T1000 (cell line): Measurements from ENCODE around the gene ERBB4.
"Not testable (repeated sequence)": the region's sequence is repeated elsewhere in the genome, so short reads cannot be mapped to it uniquely, and the experiment has no call there.

ENCODE experiments used
- DNase-seq: peaks from one replicate; lab custom pipeline; 2025; ENCODE audit warnings: mixed read lengths; lab: John Stamatoyannopoulos, UW

The ERBB4 gene

GRCh38 chr2:212145121-212145520, 393.5 kb downstream of the ERBB4 start:
- no peak for DNase-seq

GRCh38 chr2:212142631-212143030, 396.0 kb downstream of the ERBB4 start:
- DNase-seq: no peak

GRCh38 chr2:212141499-212141898, 397.1 kb downstream of the ERBB4 start:
- no peak for DNase-seq

GRCh38 chr2:212136216-212136795, 402.3 kb downstream of the ERBB4 start:
- DNase-seq: no peak

GRCh38 chr2:212135739-212136138, 402.9 kb downstream of the ERBB4 start:
- DNase-seq: no peak

- no peak for DNase-seq
Measured at GRCh38 chr2:212133337-212133736, 405.3 kb downstream of the ERBB4 start.

- no peak for DNase-seq
Measured at GRCh38 chr2:212124598-212124997, 414.0 kb downstream of the ERBB4 start.

- DNase-seq: no peak
Measured at GRCh38 chr2:212119591-212119990, 419.0 kb downstream of the ERBB4 start.

GRCh38 chr2:212117926-212118325, 420.7 kb downstream of the ERBB4 start:
- DNase-seq: no peak

- no peak for DNase-seq
Measured at GRCh38 chr2:212114489-212114888, 424.1 kb downstream of the ERBB4 start.

- DNase-seq: no peak
Measured at GRCh38 chr2:212112401-212112800, 426.2 kb downstream of the ERBB4 start.

- DNase-seq: no peak
Measured at GRCh38 chr2:212109792-212110680, 428.6 kb downstream of the ERBB4 start.

GRCh38 chr2:212109217-212109616, 429.4 kb downstream of the ERBB4 start:
- no peak for DNase-seq

- no peak for DNase-seq
Measured at GRCh38 chr2:212107989-212108388, 430.6 kb downstream of the ERBB4 start.

GRCh38 chr2:212107014-212107413, 431.6 kb downstream of the ERBB4 start:
- no peak for DNase-seq

- not testable (repeated sequence) for DNase-seq
Measured at GRCh38 chr2:212106536-212106935, 432.1 kb downstream of the ERBB4 start.

- no peak for DNase-seq
Measured at GRCh38 chr2:212099658-212100057, 438.9 kb downstream of the ERBB4 start.

GRCh38 chr2:212098966-212099365, 439.6 kb downstream of the ERBB4 start:
- no peak for DNase-seq

GRCh38 chr2:212097001-212097400, 441.6 kb downstream of the ERBB4 start:
- DNase-seq: no peak

- DNase-seq: no peak
Measured at GRCh38 chr2:212089873-212090272, 448.7 kb downstream of the ERBB4 start.

GRCh38 chr2:212088353-212088752, 450.2 kb downstream of the ERBB4 start:
- DNase-seq: no peak

- no peak for DNase-seq
Measured at GRCh38 chr2:212083492-212083891, 455.1 kb downstream of the ERBB4 start.

- no peak for DNase-seq
Measured at GRCh38 chr2:212078103-212078502, 460.5 kb downstream of the ERBB4 start.

GRCh38 chr2:212076456-212076855, 462.1 kb downstream of the ERBB4 start:
- DNase-seq: no peak
